Neural cell (in vitro differentiated cells): Measurements from ENCODE around the gene ETNK1. TPM values are rescaled to one million over a fixed set of nuclear protein-coding genes. Genes with fewer than 3 reads are reported as not detected.

Experiments used
- H2AFZ ChIP-seq: fragments of 200-600, 300-800 bp; sonication (generic), shearing (Covaris generic); 2 replicates; pipeline ENCODE4 v1.6.0; 2014; ENCODE audit warnings: low read depth, mild to moderate bottlenecking, antibody characterized with exemption, low read length, moderate library complexity
- H3F3A ChIP-seq: fragments of 200-600 bp; shearing (Covaris generic); 2 replicates; pipeline ENCODE4 v1.6.1; 2016; ENCODE audit warnings: mild to moderate bottlenecking, moderate library complexity, mixed read lengths, antibody characterized with exemption, low read length; ENCODE audit not compliant: insufficient read depth, poor library complexity, severe bottlenecking
- H3K27ac ChIP-seq: fragments of 200-600, 300-800 bp; sonication (generic), shearing (Covaris generic); 2 replicates; pipeline ENCODE4 v1.5.1; 2014; ENCODE audit warnings: mild to moderate bottlenecking, low read length, moderate library complexity
- H3K27me3 ChIP-seq: fragments of 300-800, 200-600 bp; sonication (generic), shearing (Covaris generic); 2 replicates; pipeline ENCODE4 v1.6.0; 2014; ENCODE audit warnings: mild to moderate bottlenecking, low read depth, low read length, moderate library complexity; ENCODE audit not compliant: insufficient read depth
- H3K36me3 ChIP-seq: fragments of 300-800, 200-600 bp; sonication (generic), shearing (Covaris generic); 2 replicates; pipeline ENCODE4 v1.5.1; 2014; ENCODE audit warnings: mild to moderate bottlenecking, antibody characterized with exemption, low read length, moderate library complexity; ENCODE audit not compliant: insufficient read depth
- H3K4me2 ChIP-seq: fragments of 300-800, 200-600 bp; sonication (generic), shearing (Covaris generic); 2 replicates; pipeline ENCODE4 v1.6.0; 2014; ENCODE audit warnings: mild to moderate bottlenecking, low read length
- H3K4me3 ChIP-seq: fragments of 300-800, 200-600 bp; sonication (generic), shearing (Covaris generic); 2 replicates; pipeline ENCODE4 v1.5.1; 2014; ENCODE audit warnings: mild to moderate bottlenecking, low read length, moderate library complexity
- H3K79me2 ChIP-seq: fragments of 200-600 bp; shearing (Covaris generic); replicated peaks from 2 replicates; pipeline ENCODE4 v1.6.0; 2014; ENCODE audit warnings: mild to moderate bottlenecking, low read length, moderate library complexity; ENCODE audit not compliant: insufficient read depth
- H3K9ac ChIP-seq: fragments of 300-800, 200-600 bp; sonication (generic), shearing (Covaris generic); 2 replicates; pipeline ENCODE4 v1.6.1; 2016; ENCODE audit warnings: mild to moderate bottlenecking, low read length, mixed read lengths
- H3K9me2 ChIP-seq: fragments of 200-600 bp; shearing (Covaris generic); 2 replicates; pipeline ENCODE4 v1.6.1; 2016; ENCODE audit warnings: mild to moderate bottlenecking, low read length, mixed read lengths; ENCODE audit not compliant: insufficient read depth
- H3K9me3 ChIP-seq: fragments of 200-600, 300-800 bp; sonication (generic), shearing (Covaris generic); 2 replicates; pipeline ENCODE4 v1.6.1; 2016; ENCODE audit warnings: mild to moderate bottlenecking, mixed run types, low read length, moderate library complexity, mixed read lengths
- H4K20me1 ChIP-seq: fragments of 200-600 bp; shearing (Covaris generic); 2 replicates; pipeline ENCODE4 v1.6.1; 2016; ENCODE audit warnings: mild to moderate bottlenecking, mixed run types; ENCODE audit not compliant: insufficient read depth
- CTCF ChIP-seq: fragments of 450-650 bp; IDR thresholded peaks from 2 replicates; pipeline ENCODE4 v1.5.1; 2014; ENCODE audit warnings: antibody characterized with exemption, mild to moderate bottlenecking, moderate library complexity; ENCODE audit not compliant: poor library complexity, severe bottlenecking
- EP300 ChIP-seq: fragments of 450-650 bp; conservative IDR thresholded peaks from 2 replicates; pipeline ENCODE4 v1.6.1; 2014; ENCODE audit warnings: antibody characterized with exemption, mild to moderate bottlenecking, moderate library complexity; ENCODE audit not compliant: poor library complexity, severe bottlenecking
- EZH2 ChIP-seq: fragments of 200-600, 300-800 bp; shearing (Covaris generic), sonication (generic); IDR thresholded peaks from 2 replicates; pipeline ENCODE4 v1.6.1; 2014; ENCODE audit warnings: antibody characterized with exemption, low read length, borderline replicate concordance, mild to moderate bottlenecking; ENCODE audit not compliant: insufficient read depth, poor library complexity, severe bottlenecking
- MXI1 ChIP-seq: fragments of 450-650 bp; conservative IDR thresholded peaks from 2 replicates; pipeline ENCODE4 v1.6.1; 2014; ENCODE audit warnings: antibody characterized with exemption, mild to moderate bottlenecking; ENCODE audit not compliant: poor library complexity, severe bottlenecking
- POLR2AphosphoS5 ChIP-seq: IDR thresholded peaks from 2 replicates; pipeline ENCODE4 v1.6.1; 2012
- RAD21 ChIP-seq: fragments of 450-650 bp; conservative IDR thresholded peaks from 2 replicates; pipeline ENCODE4 v1.6.1; 2014; ENCODE audit warnings: antibody characterized with exemption, mild to moderate bottlenecking, moderate library complexity
- REST ChIP-seq: IDR thresholded peaks from 2 replicates; pipeline ENCODE4 v1.6.1; 2012; ENCODE audit warnings: borderline replicate concordance
- SMC3 ChIP-seq: fragments of 450-650 bp; conservative IDR thresholded peaks from 2 replicates; pipeline ENCODE4 v1.6.1; 2014; ENCODE audit warnings: antibody characterized with exemption, mild to moderate bottlenecking, moderate library complexity; ENCODE audit not compliant: poor library complexity
- TAF1 ChIP-seq: IDR thresholded peaks from 2 replicates; pipeline ENCODE4 v1.6.1; 2012; ENCODE audit warnings: low read depth
- polyA plus RNA-seq: library from polyadenylated mRNA; depleted of rRNA; stranded (reverse); fragments of >200 nt; gene quantifications from 2 replicates; pipeline ENCODE4 v1.2.3, GENCODE V29; 2014

Gene ETNK1
- polyA plus RNA-seq, 1 donor from 2014 or later, result 78.5 TPM

- no peaks in the 10 kb centered on the region for H3K9me3 ChIP-seq
- H4K20me1 ChIP-seq, result no peaks in the 10 kb centered on the region
- H3K4me2 ChIP-seq, result no peak overlapping the region
- TF ChIP-seq MXI1 (no peak), POLR2AphosphoS5 (no peak), CTCF (no peak), SMC3 (no peak)
- H3F3A ChIP-seq, result no peaks in the 10 kb centered on the region
- no peak overlapping the region for H3K27ac ChIP-seq
- no peak overlapping the region for H2AFZ ChIP-seq
- H3K9ac ChIP-seq, result no peak overlapping the region
- no peaks in the 10 kb centered on the region for H3K79me2 ChIP-seq
- H3K36me3 ChIP-seq, result peaks cover 12% of the 10 kb centered on the region
- H3K27me3 ChIP-seq, result no peaks in the 10 kb centered on the region
- H3K4me3 ChIP-seq, result no peak overlapping the region
- H3K9me2 ChIP-seq, result no peaks in the 10 kb centered on the region
Observed at GRCh38 chr12:22672951-22673350, 48.0 kb downstream of the ETNK1 start.

GRCh38 chr12:22677781-22678574 lies 53.0 kb downstream of the ETNK1 start:
- no peaks in the 10 kb centered on the region for H3K27me3 ChIP-seq
- TF ChIP-seq POLR2AphosphoS5, result no peak
- TF ChIP-seq TAF1, result no peak
- no peak for TF ChIP-seq RAD21
- TF ChIP-seq EP300, result no peak
- TF ChIP-seq CTCF, result no peak
- no peak for TF ChIP-seq SMC3
- TF ChIP-seq EZH2, result no peak
- no peak for TF ChIP-seq MXI1
- no peak for TF ChIP-seq REST
- H3K9ac ChIP-seq, result no peak overlapping the region
- H3K9me2 ChIP-seq, result no peaks in the 10 kb centered on the region
- no peaks in the 10 kb centered on the region for H3K79me2 ChIP-seq
- H2AFZ ChIP-seq, result no peak overlapping the region
- H3K27ac ChIP-seq, result no peak overlapping the region
- no peak overlapping the region for H3K4me3 ChIP-seq
- H3K36me3 ChIP-seq, result peaks cover 33% of the 10 kb centered on the region
- H4K20me1 ChIP-seq, result no peaks in the 10 kb centered on the region
- no peaks in the 10 kb centered on the region for H3K9me3 ChIP-seq
- no peak overlapping the region for H3K4me2 ChIP-seq
- H3F3A ChIP-seq, result no peaks in the 10 kb centered on the region
